ENCODE measurements around the gene ZNF76. TPM values are rescaled to one million over a fixed set of nuclear protein-coding genes. Genes with fewer than 3 reads are reported as not detected.
A peak's percentile ranks its signal among the peaks of the same experiment; 100 is the strongest.

The ZNF76 gene
- total and polyA plus RNA-seq, 9 of the 15 experiments (the other 6 are each of a cell fraction or from before 2014, with no cell fraction given), result 1.2 to 17.8 (median 10.7) TPM

GRCh38 chr6:35304299-35304698 is 44.8 kb downstream of the ZNF76 start (continued):
- TF ChIP-seq ARID3B (CRISPR knock-in tag; IDR thresholded peaks at IDR 0.05; ENCODE audit: borderline replicate concordance), result no peak
- no peak for TF ChIP-seq THAP7 (CRISPR knock-in tag; IDR thresholded peaks at IDR 0.05)
- TF ChIP-seq MTF1 (CRISPR knock-in tag; IDR thresholded peaks at IDR 0.05; ENCODE audit: borderline replicate concordance), result no peak

GRCh38 chr6:35305117-35305516 is 45.6 kb downstream of the ZNF76 start:
- in situ Hi-C loops (cut with MboI), result loop anchor here (10.0 kb wide), 1 partner anchor 150 kb away; the partner anchor contains the start of gene FANCE
- FAIRE-seq (no peak), DNase-seq (ENCODE audit: extremely low read depth in 1 of 4, low spot score in 3 of 4) (peak in 1 of 4 experiments; percentile 71), ATAC-seq (peak; percentile 77)
- 36% methylated on average over 8 of the region's 8 CpGs for WGBS (ENCODE audit: insufficient coverage, low coverage, missing lambda C conversion rate)
- CTCF ChIA-PET (ENCODE audit: low intra/inter-chr PET ratio), result no interaction called here
- Histone ChIP-seq H3K79me2 (ENCODE audit: control insufficient read depth, insufficient read depth, low read length) (no peaks in the 10 kb centered on the region; the same call in 2 of the 3 replicates), H3K9ac (ENCODE audit: insufficient read depth in 1 of 2, low read depth in 2 of 2, low read length in 2 of 2) (no peak overlapping the region), H3K36me3 (ENCODE audit: control insufficient read depth, insufficient read depth, low read length) (peaks cover 6% of the 10 kb centered on the region; the same call in 1 of the 3 replicates), H3K9me3 (replicated peaks; ENCODE audit: control insufficient read depth, insufficient read depth, low read depth, low read length) (no peaks in the 10 kb centered on the region), H2AFZ (ENCODE audit: low read depth, low read length) (no peak overlapping the region), H3K27ac (ENCODE audit: extremely low read depth, low read depth, low read length) (no peak overlapping the region), H3K4me2 (ENCODE audit: insufficient read depth, low read length) (no peak overlapping the region), H3K4me1 (replicated peaks in 1 of 2; ENCODE audit: control insufficient read depth in 2 of 2, insufficient read depth in 2 of 2, low read length in 2 of 2) (peaks cover 19 to 20% of the 10 kb centered on the region in 2 experiments), H3K27me3 (ENCODE audit: control insufficient read depth in 2 of 2, insufficient read depth in 2 of 2, low read length in 2 of 2) (no peaks in the 10 kb centered on the region), H3K4me3 (no peak overlapping the region), H3K9me1 (ENCODE audit: control insufficient read depth, insufficient read depth, low read length) (no peaks in the 10 kb centered on the region), H4K20me1 (replicated peaks; ENCODE audit: control insufficient read depth, insufficient read depth, low read length) (0 out of 2 replicates have a peak, but pooled peaks cover 4% of the 10 kb centered on the region)
- POLR2A ChIA-PET, result interaction anchor here (0.9 to 1.2 kb wide), 4 partner anchors 18 to 146 kb away, joined by 3 to 4 read pairs (median 4); no protein-coding TSS in a partner anchor
- BruUV-seq (replicated peaks), result no TSS peak
- intact Hi-C loops (cut with micrococcal nuclease), result no loop called here
- TF ChIP-seq DLX4 (CRISPR knock-in tag; IDR thresholded peaks at IDR 0.05) (no peak), JUN (IDR thresholded peaks at IDR 0.05; ENCODE audit: borderline replicate concordance, low read depth, low read length) (no peak), JUN (CRISPR knock-in tag; IDR thresholded peaks at IDR 0.05; ENCODE audit: borderline replicate concordance) (no peak), TBP (optimal IDR thresholded peaks at IDR 0.05; ENCODE audit: low read depth, low read length) (no peak), ZBTB5 (IDR thresholded peaks at IDR 0.05) (no peak), L3MBTL2 (IDR thresholded peaks at IDR 0.05) (no peak), ZFP91 (CRISPR knock-in tag; IDR thresholded peaks at IDR 0.05) (no peak), CTCF (IDR thresholded peaks at IDR 0.05 in 2 of 3, conservative IDR thresholded peaks at IDR 0.05 in 1 of 3; ENCODE audit: insufficient read depth in 2 of 3, low read depth in 1 of 3, low read length in 3 of 3) (peak; percentile 40 to 55 (median 41); a peak in 4 of 6 replicates)

Measured in K562 (cell line).